AML-193 (cell line): ENCODE measurements around the gene IRF4.

Experiments
- DNase-seq, 2 experiments: peaks; one replicate each; lab custom pipeline; 2025; lab: John Stamatoyannopoulos, UW

Gene IRF4

GRCh38 chr6:444653-445275, 53.2 kb downstream of the IRF4 start:
- no peak for DNase-seq

- DNase-seq = no peak
Measured at GRCh38 chr6:445571-446417, 54.2 kb downstream of the IRF4 start.

- no peak for DNase-seq
Measured at GRCh38 chr6:446418-447366, 55.1 kb downstream of the IRF4 start.

GRCh38 chr6:447381-448165, 56.0 kb downstream of the IRF4 start:
- no peak for DNase-seq

- DNase-seq = no peak
Measured at GRCh38 chr6:448296-449056, 56.9 kb downstream of the IRF4 start.

GRCh38 chr6:449057-449430, 57.5 kb downstream of the IRF4 start:
- DNase-seq = no peak

- DNase-seq = no peak
Measured at GRCh38 chr6:449486-450419, 58.2 kb downstream of the IRF4 start.

- DNase-seq = no peak
Measured at GRCh38 chr6:451336-451735, 59.8 kb downstream of the IRF4 start.

GRCh38 chr6:451847-452246, 60.3 kb downstream of the IRF4 start:
- no peak for DNase-seq

- no peak for DNase-seq
Measured at GRCh38 chr6:452301-453067, 60.9 kb downstream of the IRF4 start.

- DNase-seq = no peak
Measured at GRCh38 chr6:453152-453551, 61.6 kb downstream of the IRF4 start.

- DNase-seq = no peak
Measured at GRCh38 chr6:454148-454991, 62.8 kb downstream of the IRF4 start.

- no peak for DNase-seq
Measured at GRCh38 chr6:455006-455585, 63.5 kb downstream of the IRF4 start.

- no peak for DNase-seq
Measured at GRCh38 chr6:455835-456234, 64.3 kb downstream of the IRF4 start.

- DNase-seq = no peak
Measured at GRCh38 chr6:456358-456867, 64.9 kb downstream of the IRF4 start.

- no peak for DNase-seq
Measured at GRCh38 chr6:456887-457286, 65.3 kb downstream of the IRF4 start.
